Fibroblast of the aortic adventitia (primary cell): ENCODE measurements around the gene DRD2. TPM values are rescaled to one million over a fixed set of nuclear protein-coding genes. Genes with fewer than 3 reads are reported as not detected.
A peak's percentile ranks its signal among the peaks of the same experiment; 100 is the strongest.

Experiments used
- DNase-seq: peaks from one replicate; pipeline ENCODE4 v3.0.0-alpha.2; 2010; ENCODE audit warnings: low read depth
- H3K4me3 ChIP-seq: 2 replicates; pipeline ENCODE4 v1.5.1; 2011; ENCODE audit warnings: low read depth, mild to moderate bottlenecking, control low read depth, low read length, moderate library complexity
- CTCF ChIP-seq: IDR thresholded peaks from 2 replicates; pipeline ENCODE4 v1.5.1; 2011; ENCODE audit warnings: mild to moderate bottlenecking, low read length, control low read depth, inconsistent platforms; ENCODE audit not compliant: insufficient read depth
- total RNA-seq: library from RNA; depleted of rRNA; stranded (reverse); fragments of >200 nt; gene quantifications from 2 replicates; pipeline ENCODE4 v1.2.3, GENCODE V29; 2012; ENCODE audit warnings: low replicate concordance

The DRD2 gene
- total RNA-seq, 1 donor = not detected

- no peak overlapping the region for H3K4me3 ChIP-seq
- DNase-seq = no peak
- TF ChIP-seq CTCF = no peak
These were observed 20.7 kb downstream of the DRD2 start for GRCh38 chr11:113454455-113454854.

- H3K4me3 ChIP-seq = no peak overlapping the region
- no peak for TF ChIP-seq CTCF
- DNase-seq = no peak
These were observed 25.5 kb downstream of the DRD2 start for GRCh38 chr11:113449743-113450142.

- TF ChIP-seq CTCF = no peak
- H3K4me3 ChIP-seq = no peak overlapping the region
- no peak for DNase-seq
These were observed 26.9 kb downstream of the DRD2 start for GRCh38 chr11:113448316-113448677.

GRCh38 chr11:113447621-113448315, 27.4 kb downstream of the DRD2 start:
- no peak overlapping the region for H3K4me3 ChIP-seq

GRCh38 chr11:113446938-113447337, 28.3 kb downstream of the DRD2 start:
- DNase-seq = no peak
- no peak for TF ChIP-seq CTCF
- no peak overlapping the region for H3K4me3 ChIP-seq

More at GRCh38 chr11:113447621-113448315, 27.4 kb downstream of the DRD2 start:
- DNase-seq = peak; percentile 4
- TF ChIP-seq CTCF = no peak

GRCh38 chr11:113446112-113446511, 29.1 kb downstream of the DRD2 start:
- TF ChIP-seq CTCF = no peak
- H3K4me3 ChIP-seq = no peak overlapping the region

GRCh38 chr11:113444502-113445123, 30.6 kb downstream of the DRD2 start:
- no peak for TF ChIP-seq CTCF
- no peak for DNase-seq
- no peak overlapping the region for H3K4me3 ChIP-seq

More at GRCh38 chr11:113446112-113446511, 29.1 kb downstream of the DRD2 start:
- DNase-seq = no peak
